GM10248 (cell line): ENCODE measurements around the gene CCDC175.

Source experiments
- CTCF ChIA-PET: fragments of 300-600 bp; sonication (Branson Sonifier 250); formaldehyde crosslinking; extraction: SDS; loops from one replicate; lab custom pipeline; 2021; ENCODE audit warnings: antibody characterized with exemption; lab: Yijun Ruan, JAX
- POLR2A ChIA-PET: fragments of 350-650 bp; sonication (Branson Sonifier 250); formaldehyde crosslinking; extraction: SDS; loops from one replicate; lab custom pipeline; 2020; ENCODE audit warnings: antibody characterized with exemption; lab: Yijun Ruan, JAX
- DNase-seq: peaks from one replicate; pipeline ENCODE4 v3.0.0; 2012; ENCODE audit errors: extremely low spot score
- TF ChIP-seq, protein P1 (sequence below): IDR thresholded peaks from 2 replicates; pipeline ENCODE4 v1.5.1; 2012; ENCODE audit warnings: mild to moderate bottlenecking, low read depth; ENCODE audit errors: extremely low read depth, missing control alignments, control extremely low read depth

CCDC175 gene

DNA sequence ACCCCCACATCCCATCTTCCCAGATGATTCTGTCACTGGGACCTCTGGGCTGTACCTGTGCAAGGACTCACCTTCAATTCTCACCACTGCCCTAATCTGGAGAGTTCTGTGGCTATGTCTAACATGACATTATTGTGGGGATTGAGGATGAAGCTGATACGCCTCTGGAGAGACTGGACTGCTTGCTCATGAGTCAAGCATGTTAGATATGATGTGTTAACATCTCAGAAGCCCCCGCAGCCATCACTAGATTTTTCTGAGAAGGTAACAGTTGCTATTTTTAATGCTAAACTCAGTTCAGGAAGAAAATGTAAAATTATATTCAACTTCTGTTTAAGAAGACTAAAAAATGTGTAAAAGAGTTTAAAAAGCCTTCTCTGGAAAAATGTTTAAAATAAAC, 66.6 kb downstream of the CCDC175 start:
- ChIA-PET CTCF (interaction anchor here (1.1 to 1.7 kb wide), 5 partner anchors 10 to 67 kb away, joined by 3 to 8 read pairs (median 3); partner anchors contain the start of gene CCDC175), POLR2A (no interaction called here)
- TF ChIP-seq, protein P1, sequence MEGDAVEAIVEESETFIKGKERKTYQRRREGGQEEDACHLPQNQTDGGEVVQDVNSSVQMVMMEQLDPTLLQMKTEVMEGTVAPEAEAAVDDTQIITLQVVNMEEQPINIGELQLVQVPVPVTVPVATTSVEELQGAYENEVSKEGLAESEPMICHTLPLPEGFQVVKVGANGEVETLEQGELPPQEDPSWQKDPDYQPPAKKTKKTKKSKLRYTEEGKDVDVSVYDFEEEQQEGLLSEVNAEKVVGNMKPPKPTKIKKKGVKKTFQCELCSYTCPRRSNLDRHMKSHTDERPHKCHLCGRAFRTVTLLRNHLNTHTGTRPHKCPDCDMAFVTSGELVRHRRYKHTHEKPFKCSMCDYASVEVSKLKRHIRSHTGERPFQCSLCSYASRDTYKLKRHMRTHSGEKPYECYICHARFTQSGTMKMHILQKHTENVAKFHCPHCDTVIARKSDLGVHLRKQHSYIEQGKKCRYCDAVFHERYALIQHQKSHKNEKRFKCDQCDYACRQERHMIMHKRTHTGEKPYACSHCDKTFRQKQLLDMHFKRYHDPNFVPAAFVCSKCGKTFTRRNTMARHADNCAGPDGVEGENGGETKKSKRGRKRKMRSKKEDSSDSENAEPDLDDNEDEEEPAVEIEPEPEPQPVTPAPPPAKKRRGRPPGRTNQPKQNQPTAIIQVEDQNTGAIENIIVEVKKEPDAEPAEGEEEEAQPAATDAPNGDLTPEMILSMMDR = no peak
- no peak for DNase-seq

DNA sequence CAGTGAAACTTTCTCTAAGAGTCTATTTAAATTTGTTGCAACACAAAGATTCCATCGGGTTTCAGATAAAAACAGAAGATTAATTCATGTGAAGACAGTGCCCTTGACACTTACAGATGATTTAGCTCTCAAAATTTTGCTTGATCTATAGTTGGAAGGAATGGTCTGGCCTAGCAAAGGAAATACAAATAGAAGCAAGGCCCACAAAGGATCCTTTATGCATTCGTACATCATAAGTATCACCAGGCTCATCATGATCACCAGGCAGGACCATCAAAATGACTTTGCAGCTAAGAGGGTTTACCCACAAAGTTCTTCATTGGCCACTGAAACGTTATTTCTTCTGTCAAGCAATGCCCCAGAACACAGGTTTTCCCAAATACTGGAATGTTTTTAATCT, 67.5 kb downstream of the CCDC175 start:
- TF ChIP-seq, protein P1 = no peak
- CTCF ChIA-PET = interaction anchor here (1.1 to 6.9 kb wide), 4 partner anchors 20 to 69 kb away, joined by 3 to 73 read pairs (median 6); partner anchors contain the start of gene CCDC175
- DNase-seq = no peak
- POLR2A ChIA-PET = no interaction called here

DNA sequence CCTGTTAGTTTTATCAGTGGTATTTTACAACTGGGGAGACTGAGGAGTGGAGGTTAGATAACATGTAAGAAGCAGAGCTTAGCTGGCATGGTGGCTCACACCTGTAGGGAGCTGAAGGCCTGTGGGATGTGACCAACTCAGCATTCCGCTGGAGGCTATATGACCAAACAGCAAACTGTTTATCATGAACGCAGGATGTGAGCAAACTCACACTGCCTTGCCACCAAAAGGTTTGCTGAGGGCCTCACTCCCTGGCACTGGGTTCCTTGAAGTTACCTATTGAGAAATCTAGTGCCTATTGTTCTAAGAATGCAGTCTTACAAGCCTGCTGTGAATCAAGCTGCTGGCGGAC, 68.9 kb downstream of the CCDC175 start:
- TF ChIP-seq, protein P1 = no peak
- no peak for DNase-seq
- ChIA-PET CTCF (interaction anchor here (0.9 to 6.9 kb wide), 21 partner anchors 8 to 457 kb away, joined by 3 to 73 read pairs (median 4); partner anchors contain the start of genes CCDC175, GPR135 and L3HYPDH), POLR2A (no interaction called here)

DNA sequence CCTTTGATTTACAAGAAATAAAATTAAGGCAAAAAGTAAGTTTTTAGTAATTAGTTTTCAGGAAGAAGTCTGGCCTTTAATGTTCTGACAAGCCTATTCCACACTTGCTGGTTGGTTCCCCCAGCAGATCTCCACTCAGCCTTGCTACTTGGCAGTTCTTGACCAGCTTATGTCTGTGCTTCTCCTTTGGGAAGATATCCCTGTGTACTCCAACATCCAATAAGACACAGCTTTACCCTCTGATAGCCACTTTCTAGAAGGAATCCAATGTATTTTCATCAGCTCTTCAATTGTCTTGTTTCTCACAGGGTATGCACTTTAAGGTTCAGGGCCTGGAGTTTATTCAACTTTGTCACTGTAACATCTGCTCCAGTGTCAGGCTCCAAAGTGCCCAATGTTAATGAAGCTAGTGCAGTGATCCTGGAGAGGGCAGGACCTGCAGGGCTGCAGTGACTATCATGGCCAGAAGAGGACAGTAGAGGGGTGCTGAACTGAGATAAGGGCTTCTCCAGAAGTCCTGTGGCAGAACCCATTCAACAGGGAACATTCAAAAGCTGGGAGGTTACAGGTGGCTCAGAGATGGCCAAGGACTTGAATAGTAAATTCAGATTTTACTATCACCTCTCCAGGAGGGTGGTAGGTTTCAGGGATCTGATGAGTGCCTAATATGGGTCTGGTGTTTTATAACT, 69.4 kb downstream of the CCDC175 start:
- POLR2A ChIA-PET = no interaction called here

DNA sequence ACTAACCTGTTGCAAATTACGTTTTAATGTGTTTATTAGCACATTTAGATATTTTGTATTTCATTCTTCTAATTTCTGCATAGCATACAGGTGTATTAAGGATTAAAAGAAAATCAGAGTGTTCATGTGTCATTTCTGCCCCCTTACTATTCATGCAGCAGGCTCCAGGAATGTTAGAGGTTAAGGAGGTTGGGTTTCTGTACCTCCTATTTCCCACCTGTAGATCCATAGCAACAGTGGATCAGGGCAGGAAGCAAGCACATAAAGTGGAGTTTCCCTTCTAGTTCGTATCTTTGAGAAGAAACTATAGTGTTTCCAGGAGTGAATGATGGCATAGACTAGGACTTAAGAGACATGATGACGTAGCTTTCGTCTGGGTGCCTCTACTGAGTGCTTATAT, 73.4 kb downstream of the CCDC175 start:
- no peak for DNase-seq
- TF ChIP-seq, protein P1 = no peak
- ChIA-PET CTCF (interaction anchor here (0.8 to 6.9 kb wide), 4 partner anchors 9 to 680 kb away, joined by 3 to 73 read pairs (median 3); partner anchors contain the start of genes CCDC175, JKAMP and L3HYPDH), POLR2A (no interaction called here)

More for the DNA sequence above, 69.4 kb downstream of the CCDC175 start:
- TF ChIP-seq, protein P1 = peak; percentile 78
- CTCF ChIA-PET = interaction anchor here (0.7 to 6.9 kb wide), 25 partner anchors 9 to 457 kb away, joined by 3 to 73 read pairs (median 4); partner anchors contain the start of genes CCDC175, GPR135 and L3HYPDH
- peak; percentile 40 for DNase-seq

DNA sequence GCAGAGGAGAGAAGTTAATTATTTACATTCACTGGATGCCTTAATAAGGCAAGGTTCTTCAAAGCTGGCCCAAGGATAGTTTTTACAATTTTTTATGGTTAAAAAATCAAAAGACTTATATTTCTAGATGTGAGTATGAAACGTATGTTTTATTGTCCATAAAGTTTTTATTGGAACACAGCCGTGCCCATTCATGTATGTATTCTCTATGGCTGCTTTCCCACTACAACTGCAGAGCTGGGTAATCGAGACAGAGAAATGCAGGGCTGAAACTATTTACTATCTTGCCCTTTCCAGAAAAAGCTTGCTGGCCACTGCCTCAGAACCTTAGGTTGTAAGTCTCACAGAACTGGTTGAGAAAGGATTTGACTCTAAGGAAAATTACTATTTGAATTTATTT, 75.9 kb downstream of the CCDC175 start:
- POLR2A ChIA-PET = no interaction called here
- no peak for DNase-seq
- CTCF ChIA-PET = interaction anchor here (1.6 to 1.8 kb wide), 2 partner anchors 76 to 427 kb away, joined by 3 to 10 read pairs; partner anchors contain the start of gene CCDC175
- TF ChIP-seq, protein P1 = no peak
